Fibroblast of lung (primary cell): Measurements from ENCODE around the gene LORICRIN. TPM values are rescaled to one million over a fixed set of nuclear protein-coding genes. Genes with fewer than 3 reads are reported as not detected.

Source experiments
- DNase-seq, 2 donors: peaks; one replicate each; pipeline versions ENCODE4 v3.0.0 to v3.0.0-alpha.2; 2010; ENCODE audit warnings: low read depth in 2 of 2
- H2AFZ ChIP-seq: 2 replicates; pipeline ENCODE4 v1.5.1; 2012; ENCODE audit warnings: low read length, control low read depth, inconsistent platforms
- H3K27ac ChIP-seq: 2 replicates; pipeline ENCODE4 v1.5.1; 2011; ENCODE audit warnings: low read length, control low read depth; ENCODE audit not compliant: insufficient read depth
- H3K27me3 ChIP-seq: 2 replicates; pipeline ENCODE4 v1.5.1; 2011; ENCODE audit warnings: mild to moderate bottlenecking, low read length; ENCODE audit not compliant: control insufficient read depth, insufficient read depth
- H3K36me3 ChIP-seq: 2 replicates; pipeline ENCODE4 v1.5.1; 2011; ENCODE audit warnings: low read length; ENCODE audit not compliant: control insufficient read depth, insufficient read depth
- H3K4me1 ChIP-seq: 2 replicates; pipeline ENCODE4 v1.5.1; 2011; ENCODE audit warnings: low read length; ENCODE audit not compliant: control insufficient read depth, insufficient read depth; ENCODE audit errors: extremely low read depth
- H3K4me2 ChIP-seq: 2 replicates; pipeline ENCODE4 v1.5.1; 2011; ENCODE audit warnings: low read length, control low read depth; ENCODE audit not compliant: insufficient read depth; ENCODE audit errors: extremely low read depth
- H3K4me3 ChIP-seq, 4 experiments: fragments of 200-600 bp in 1 of 4; sonication (generic) in 1 of 4; replicated peaks in 1 of 4; 2 replicates each; pipeline ENCODE4 v1.5.1; 2011 to 2016; ENCODE audit warnings: low read length in 4 of 4, low read depth in 3 of 4, mild to moderate bottlenecking in 3 of 4, control low read depth in 2 of 4, inconsistent platforms in 1 of 4, mixed read lengths in 1 of 4; ENCODE audit not compliant: insufficient read depth in 1 of 4; ENCODE audit errors: control extremely low read depth in 1 of 4
- H3K79me2 ChIP-seq: 2 replicates; pipeline ENCODE4 v1.5.1; 2012; ENCODE audit warnings: mild to moderate bottlenecking, low read length, inconsistent platforms; ENCODE audit not compliant: control insufficient read depth, insufficient read depth
- H3K9ac ChIP-seq: 2 replicates; pipeline ENCODE4 v1.5.1; 2011; ENCODE audit warnings: mild to moderate bottlenecking, low read length, control low read depth; ENCODE audit not compliant: insufficient read depth
- H3K9me3 ChIP-seq: 2 replicates; pipeline ENCODE4 v1.5.1; 2012; ENCODE audit warnings: low read depth, low read length; ENCODE audit not compliant: control insufficient read depth, insufficient read depth
- H4K20me1 ChIP-seq: 2 replicates; pipeline ENCODE4 v1.5.1; 2011; ENCODE audit warnings: low read length; ENCODE audit not compliant: control insufficient read depth, insufficient read depth; ENCODE audit errors: extremely low read depth
- CTCF ChIP-seq, 2 donors: IDR thresholded peaks in 1 of 2; conservative IDR thresholded peaks in 1 of 2; 1 replicate in 1 of 2; 2 replicates in 1 of 2; pipeline ENCODE4 v1.5.1; 2011 to 2012; ENCODE audit warnings: low read length in 2 of 2, control low read depth in 1 of 2, inconsistent platforms in 1 of 2, low read depth in 1 of 2, mild to moderate bottlenecking in 1 of 2
- EZH2 ChIP-seq: IDR thresholded peaks from 2 replicates; pipeline ENCODE4 v1.5.1; 2012; ENCODE audit warnings: low read length, control low read depth, mild to moderate bottlenecking; ENCODE audit errors: missing control alignments
- polyA plus RNA-seq, 2 donors: library from polyadenylated mRNA; depleted of rRNA in 1 of 2; stranded (reverse) in 1 of 2; unstranded in 1 of 2; fragments of >200 nt; gene quantifications; 2 replicates each; pipeline ENCODE4 v1.2.1, GENCODE V29; 2011 to 2012; ENCODE audit warnings: missing spikeins in 1 of 2
- total RNA-seq: library from RNA; depleted of rRNA; stranded (reverse); fragments of >200 nt; gene quantifications from 2 replicates; pipeline ENCODE4 v1.2.1, GENCODE V29; 2014

Gene LORICRIN
- total and polyA plus RNA-seq, 2 donors (not counting 1 experiment from before 2014, with no cell fraction given): not detected

- no peak for DNase-seq
- no peaks in the 10 kb centered on the region for H3K4me1 ChIP-seq
- TF ChIP-seq EZH2: no peak
- no peak for TF ChIP-seq CTCF (conservative IDR thresholded peaks at IDR 0.05 in 1 of 2, IDR thresholded peaks at IDR 0.05 in 1 of 2; ENCODE audit: low read depth in 1 of 2, low read length in 2 of 2)
- no peaks in the 10 kb centered on the region for H3K79me2 ChIP-seq
- H3K4me3 ChIP-seq: no peak overlapping the region
- H3K27ac ChIP-seq: no peak overlapping the region
- H3K27me3 ChIP-seq: no peaks in the 10 kb centered on the region
- H4K20me1 ChIP-seq: no peaks in the 10 kb centered on the region
- H3K9me3 ChIP-seq: no peaks in the 10 kb centered on the region
- no peak overlapping the region for H3K4me2 ChIP-seq
- no peak overlapping the region for H3K9ac ChIP-seq
- H3K36me3 ChIP-seq: no peaks in the 10 kb centered on the region
- no peak overlapping the region for H2AFZ ChIP-seq
These were observed 51.0 kb downstream of the LORICRIN start for GRCh38 chr1:153310526-153310925.

Other genes with a start within 250 kb of the LORICRIN start
- gene SPRR1B, start 228.5 kb upstream of the LORICRIN start, total RNA-seq: not detected in 2 replicates
- not detected in 2 replicates for gene SPRR1B, start 228.5 kb upstream of the LORICRIN start, polyA plus RNA-seq
- not detected in 2 replicates for gene SPRR2D, start 218.6 kb upstream of the LORICRIN start, total RNA-seq
- not detected in 2 replicates for gene SPRR2D, start 218.6 kb upstream of the LORICRIN start, polyA plus RNA-seq
- gene SPRR2A, start 202.2 kb upstream of the LORICRIN start, total RNA-seq: not detected in 2 replicates
- not detected in 2 replicates for gene SPRR2A, start 202.2 kb upstream of the LORICRIN start, polyA plus RNA-seq
- not detected in 2 replicates for gene SPRR2B, start 188.1 kb upstream of the LORICRIN start, total RNA-seq
- gene SPRR2B, start 188.1 kb upstream of the LORICRIN start, polyA plus RNA-seq: not detected in 2 replicates
- not detected in 2 replicates for gene SPRR2E, start 165.2 kb upstream of the LORICRIN start, total RNA-seq
- not detected in 2 replicates for gene SPRR2E, start 165.2 kb upstream of the LORICRIN start, polyA plus RNA-seq
- not detected in 2 replicates for gene SPRR2F, start 146.2 kb upstream of the LORICRIN start, total RNA-seq
- not detected in 2 replicates for gene SPRR2F, start 146.2 kb upstream of the LORICRIN start, polyA plus RNA-seq
- not detected in 2 replicates for gene SPRR2G, start 108.8 kb upstream of the LORICRIN start, total RNA-seq
- not detected in 2 replicates for gene SPRR2G, start 108.8 kb upstream of the LORICRIN start, polyA plus RNA-seq
- gene LELP1, start 56.3 kb upstream of the LORICRIN start, total RNA-seq: not detected in 2 replicates
- not detected in 2 replicates for gene LELP1, start 56.3 kb upstream of the LORICRIN start, polyA plus RNA-seq
- not detected in 2 replicates for gene PRR9, start 42.1 kb upstream of the LORICRIN start, total RNA-seq
- gene PRR9, start 42.1 kb upstream of the LORICRIN start, polyA plus RNA-seq: not detected in 2 replicates
- gene PGLYRP3, start 53.3 kb downstream of the LORICRIN start, total RNA-seq: not detected in 2 replicates
- gene PGLYRP3, start 53.3 kb downstream of the LORICRIN start, polyA plus RNA-seq: not detected in 2 replicates
- gene PGLYRP4, start 89.2 kb downstream of the LORICRIN start, total RNA-seq: not detected in 2 replicates
- gene PGLYRP4, start 89.2 kb downstream of the LORICRIN start, polyA plus RNA-seq: not detected in 2 replicates
- gene S100A9, start 98.2 kb downstream of the LORICRIN start, total RNA-seq: not detected in 2 replicates
- gene S100A9, start 98.2 kb downstream of the LORICRIN start, polyA plus RNA-seq: not detected in 2 replicates
- not detected in 2 replicates for gene S100A12, start 115.9 kb downstream of the LORICRIN start, total RNA-seq
- gene S100A12, start 115.9 kb downstream of the LORICRIN start, polyA plus RNA-seq: not detected in 2 replicates
- gene S100A8, start 131.4 kb downstream of the LORICRIN start, total RNA-seq: not detected in 2 replicates
- gene S100A8, start 131.4 kb downstream of the LORICRIN start, polyA plus RNA-seq: not detected in 2 replicates
- gene S100A7A, start 156.8 kb downstream of the LORICRIN start, total RNA-seq: not detected in 2 replicates
- gene S100A7A, start 156.8 kb downstream of the LORICRIN start, polyA plus RNA-seq: not detected in 2 replicates
- gene S100A7, start 201.0 kb downstream of the LORICRIN start, total RNA-seq: not detected in 2 replicates
- gene S100A7, start 201.0 kb downstream of the LORICRIN start, polyA plus RNA-seq: not detected in 2 replicates